HG03469 (cell line): ENCODE measurements around the gene NUTM2F.
"Not testable (repeated sequence)": the region's sequence is repeated elsewhere in the genome, so short reads cannot be mapped to it uniquely, and the experiment has no call there.

Source experiments
- ATAC-seq: cut with Tn5 transposase; IDR thresholded peaks from one replicate; pipeline ENCODE4 v1.9.1; 2021; ENCODE audit warnings: mild to moderate bottlenecking, moderate library complexity, moderate number of reproducible peaks; ENCODE audit not compliant: unreplicated experiment

NUTM2F gene, protein sequence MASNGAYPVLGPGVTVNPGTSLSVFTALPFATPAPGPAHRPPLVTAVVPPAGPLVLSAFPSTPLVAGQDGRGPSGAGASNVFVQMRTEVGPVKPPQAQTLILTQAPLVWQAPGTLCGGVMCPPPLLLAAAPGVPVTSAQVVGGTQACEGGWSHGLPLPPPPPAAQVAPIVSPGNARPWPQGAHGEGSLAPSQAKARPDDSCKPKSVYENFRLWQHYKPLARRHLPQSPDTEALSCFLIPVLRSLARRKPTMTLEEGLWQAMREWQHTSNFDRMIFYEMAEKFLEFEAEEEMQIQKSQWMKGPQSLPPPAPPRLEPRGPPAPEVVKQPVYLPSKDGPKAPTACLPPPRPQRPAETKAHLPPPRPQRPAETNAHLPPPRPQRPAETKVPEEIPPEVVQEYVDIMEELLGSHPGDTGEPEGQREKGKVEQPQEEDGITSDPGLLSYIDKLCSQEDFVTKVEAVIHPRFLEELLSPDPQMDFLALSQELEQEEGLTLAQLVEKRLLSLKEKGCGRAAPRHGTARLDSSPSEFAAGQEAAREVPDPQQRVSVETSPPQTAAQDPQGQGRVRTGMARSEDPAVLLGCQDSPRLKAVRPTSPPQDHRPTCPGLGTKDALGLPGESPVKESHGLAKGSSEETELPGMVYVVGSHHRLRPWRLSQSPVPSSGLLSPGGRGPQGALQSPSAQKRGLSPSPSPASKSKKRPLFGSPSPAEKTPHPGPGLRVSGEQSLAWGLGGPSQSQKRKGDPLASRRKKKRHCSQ

GRCh38 chr9:94328544-94328943 lies at the start of gene NUTM2F:
NUTM2F (minus strand) TSS chr9:94328644; CDS start chr9:94328623, 21 bp downstream.
- not testable (repeated sequence) for ATAC-seq

- ATAC-seq, result not testable (repeated sequence)
These were observed 46.8 kb upstream of the NUTM2F start for GRCh38 chr9:94375197-94375596.

DNA sequence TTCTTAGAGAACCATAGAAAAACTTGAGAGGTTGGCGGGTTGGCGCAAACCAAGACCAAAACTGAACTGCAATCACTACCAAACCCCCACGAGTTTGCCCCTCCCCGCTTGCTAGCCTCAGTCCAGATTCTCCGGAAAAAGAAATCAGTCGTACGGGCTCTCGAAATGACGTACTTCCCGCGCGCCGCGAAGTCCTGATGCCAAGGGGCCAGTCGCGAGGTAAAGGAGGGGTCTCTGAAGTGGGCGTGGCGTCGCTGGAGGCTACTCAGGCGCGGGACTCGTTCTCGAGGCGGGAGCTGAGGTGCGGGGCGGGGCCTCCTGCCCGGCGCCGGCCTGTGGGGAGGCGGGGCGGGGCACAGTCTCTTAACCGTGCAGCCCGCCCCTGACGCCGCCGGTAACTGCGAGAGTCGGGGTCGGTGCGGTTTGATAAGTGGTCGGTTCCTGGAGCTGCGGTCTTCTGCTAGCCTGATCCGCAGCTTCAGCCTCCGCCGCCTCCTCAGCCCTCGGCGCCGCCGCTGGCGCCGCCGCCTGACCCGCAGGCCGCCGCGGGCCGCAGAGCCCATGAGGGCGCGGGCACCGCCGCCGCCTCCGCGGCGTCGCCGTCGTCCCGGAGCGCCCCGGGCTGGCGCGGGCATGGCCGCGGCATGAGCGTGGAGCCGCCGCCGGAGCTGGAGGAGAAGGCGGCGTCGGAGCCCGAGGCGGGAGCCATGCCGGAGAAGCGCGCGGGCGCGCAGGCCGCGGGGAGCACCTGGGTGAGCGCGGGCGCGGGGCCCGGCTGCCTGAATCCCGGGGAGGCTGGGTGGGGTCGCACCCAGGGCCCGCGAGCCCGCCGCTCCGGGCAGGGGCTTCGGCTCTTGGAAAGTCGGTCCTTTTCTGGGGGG lies 46.0 kb upstream of the NUTM2F start:
- peak; percentile 69 for ATAC-seq

DNA sequence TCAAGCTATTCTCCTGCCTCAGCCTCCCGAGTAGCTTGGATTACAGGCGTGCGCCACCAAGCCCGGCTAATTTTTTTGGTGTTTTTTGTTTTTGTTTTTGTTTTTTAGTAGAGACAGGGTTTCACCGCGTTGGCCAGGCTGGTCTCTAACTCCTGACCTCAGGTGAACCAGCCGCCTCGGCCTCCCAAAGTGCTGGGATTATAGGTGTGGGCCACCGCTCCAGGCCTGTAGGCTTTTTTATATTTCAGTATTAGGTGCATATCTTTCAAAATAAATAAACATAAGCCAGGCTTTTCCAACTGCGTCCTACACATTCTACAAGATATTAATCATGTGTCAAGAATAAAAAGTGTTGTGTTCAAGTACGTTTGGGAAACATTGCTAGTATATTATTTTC lies 45.3 kb upstream of the NUTM2F start:
- not testable (repeated sequence) for ATAC-seq

DNA sequence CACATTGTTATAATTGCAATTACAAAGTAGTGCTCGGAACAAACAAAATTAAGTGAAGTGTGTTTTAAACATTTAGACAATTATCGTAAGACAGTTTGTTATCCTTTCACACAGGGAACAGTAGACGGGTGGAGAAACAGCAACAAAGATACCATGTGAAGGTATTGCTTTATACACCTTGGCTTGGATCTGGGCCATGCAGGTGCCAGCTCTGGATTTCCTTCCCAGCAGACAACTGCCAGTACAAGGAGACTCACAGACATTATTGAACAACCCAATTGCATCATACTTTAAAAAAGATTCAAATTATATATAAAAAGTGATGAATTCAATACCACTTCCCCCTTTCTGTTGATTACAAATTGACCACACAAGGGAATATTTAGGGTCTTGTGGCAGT lies 41.8 kb upstream of the NUTM2F start:
- not testable (repeated sequence) for ATAC-seq

GRCh38 chr9:94364093-94364614 lies 35.7 kb upstream of the NUTM2F start:
- ATAC-seq, result not testable (repeated sequence)

- ATAC-seq, result not testable (repeated sequence)
These were observed 28.7 kb upstream of the NUTM2F start for GRCh38 chr9:94357158-94357557.

- not testable (repeated sequence) for ATAC-seq
These were observed 23.7 kb upstream of the NUTM2F start for GRCh38 chr9:94351901-94352723.

- not testable (repeated sequence) for ATAC-seq
These were observed 20.3 kb upstream of the NUTM2F start for GRCh38 chr9:94348754-94349153.

GRCh38 chr9:94347451-94347850 lies 19.0 kb upstream of the NUTM2F start:
- not testable (repeated sequence) for ATAC-seq

- ATAC-seq, result not testable (repeated sequence)
These were observed 13.3 kb upstream of the NUTM2F start for GRCh38 chr9:94341703-94342102.

- ATAC-seq, result not testable (repeated sequence)
These were observed 12.3 kb upstream of the NUTM2F start for GRCh38 chr9:94340750-94341149.

DNA sequence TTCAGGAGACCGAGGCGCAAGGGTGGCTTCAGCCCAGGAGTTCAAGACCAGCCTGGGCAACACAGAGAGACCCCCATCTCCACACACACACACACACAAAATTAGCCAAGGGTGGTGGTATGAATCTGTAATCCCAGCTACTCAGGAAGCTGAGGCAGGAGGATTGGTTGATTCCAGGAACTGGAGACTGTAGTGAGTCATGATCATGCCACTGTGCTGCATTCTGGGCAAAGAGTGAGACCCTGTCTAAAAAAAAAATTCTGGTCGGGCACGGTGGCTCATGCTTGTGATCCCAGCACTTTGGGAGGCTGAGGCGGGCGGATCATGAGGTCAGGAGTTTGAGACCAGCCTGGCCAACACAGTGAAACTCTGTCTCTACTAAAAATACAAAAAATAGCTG lies 11.2 kb upstream of the NUTM2F start:
- not testable (repeated sequence) for ATAC-seq

- ATAC-seq, result not testable (repeated sequence)
These were observed 10.3 kb upstream of the NUTM2F start for GRCh38 chr9:94338723-94339122.

GRCh38 chr9:94336445-94336844 lies 8.0 kb upstream of the NUTM2F start:
- not testable (repeated sequence) for ATAC-seq

- ATAC-seq, result not testable (repeated sequence)
These were observed 2.9 kb downstream of the NUTM2F start for GRCh38 chr9:94325583-94325982.

DNA sequence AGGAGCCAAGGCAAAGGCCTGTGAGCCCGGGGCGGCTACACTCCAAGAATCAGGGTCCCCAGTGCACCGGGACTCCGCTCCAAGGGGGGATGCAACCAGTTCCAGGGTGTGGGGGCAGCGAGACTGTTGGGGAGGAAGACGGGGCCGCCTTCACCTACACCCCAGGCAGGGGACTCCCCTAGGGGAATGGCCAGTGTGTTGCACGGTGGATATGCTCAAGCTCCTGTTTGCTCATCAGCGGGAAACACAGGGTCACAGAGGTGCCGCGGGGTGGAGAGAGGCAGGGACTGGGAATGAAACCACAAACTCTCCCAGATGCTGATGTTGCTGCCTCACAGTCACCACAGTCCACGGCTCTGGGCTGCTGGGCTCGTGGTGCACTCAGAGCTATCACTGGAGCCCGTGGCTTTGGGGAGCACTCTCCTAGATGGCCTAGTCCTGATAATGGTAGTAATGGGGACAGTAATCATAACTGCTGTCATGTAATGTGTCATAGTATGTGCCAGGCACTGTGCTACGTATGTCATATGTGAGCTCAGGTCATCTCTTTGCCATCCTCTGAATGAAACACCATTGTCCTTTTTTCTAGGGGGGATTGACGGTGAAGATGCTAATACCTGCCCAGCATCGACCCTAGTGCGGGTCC lies 5.2 kb downstream of the NUTM2F start:
- ATAC-seq, result not testable (repeated sequence)

DNA sequence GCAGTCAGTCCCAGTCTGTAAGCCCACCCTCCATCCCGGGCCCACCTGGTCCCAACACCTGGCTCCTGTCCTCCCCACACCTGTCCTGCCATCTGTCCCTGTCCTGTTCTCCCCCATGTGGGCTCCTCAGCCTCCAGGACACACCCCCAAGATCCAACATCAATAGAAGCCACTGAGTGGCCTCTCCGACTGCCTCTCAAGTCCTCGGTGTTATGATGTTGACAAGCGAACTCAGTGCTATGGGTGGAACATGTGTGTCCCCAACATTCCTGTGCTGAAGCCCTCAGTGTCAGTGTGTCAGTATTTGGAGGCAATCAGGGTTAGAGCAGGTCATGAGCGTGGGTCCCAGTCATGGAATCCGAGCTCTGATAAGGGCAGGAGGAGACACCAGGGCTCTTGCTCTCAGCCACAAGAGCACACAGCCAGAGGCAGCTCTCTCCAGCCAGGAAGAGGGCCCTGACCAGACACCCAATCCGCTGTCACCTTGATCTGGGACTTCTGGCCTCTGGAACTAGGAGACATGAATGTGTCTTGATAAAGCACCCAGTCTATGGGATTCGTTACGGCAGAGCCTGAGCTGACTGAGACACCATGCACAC lies 6.0 kb downstream of the NUTM2F start:
- not testable (repeated sequence) for ATAC-seq
